Lower lobe of right lung (tissue), 2 donors: ENCODE results near the gene DOCK1. TPM values are rescaled to one million over a fixed set of nuclear protein-coding genes. Genes with fewer than 3 reads are reported as not detected.

Source experiments
- ATAC-seq, 2 donors: fragments of 200-7000 bp; cut with Tn5 transposase; one replicate each; pipeline ENCODE4 v1.9.1; 2020 to 2022; ENCODE audit warnings: mild to moderate bottlenecking in 2 of 2, moderate library complexity in 2 of 2
- DNase-seq: peaks from one replicate; pipeline ENCODE4 v3.0.0-alpha.2; 2020
- H3K27ac ChIP-seq: fragments of 200-600 bp; one replicate; pipeline ENCODE4 v1.8.0; 2022
- H3K27me3 ChIP-seq: fragments of 200-600 bp; one replicate; pipeline ENCODE4 v1.8.0; 2022; ENCODE audit warnings: low read depth
- H3K36me3 ChIP-seq: fragments of 200-600 bp; one replicate; pipeline ENCODE4 v1.8.0; 2022; ENCODE audit warnings: mild to moderate bottlenecking
- H3K4me1 ChIP-seq: fragments of 200-600 bp; one replicate; pipeline ENCODE4 v1.8.0; 2022
- H3K4me3 ChIP-seq: fragments of 200-600 bp; one replicate; pipeline ENCODE4 v1.8.0; 2022; ENCODE audit warnings: mild to moderate bottlenecking
- H3K9me3 ChIP-seq: fragments of 200-600 bp; one replicate; pipeline ENCODE4 v1.8.0; 2022
- intact Hi-C: fragments of 100-400 bp; cut with DNase I; formaldehyde crosslinking; loops from one replicate; pipeline ENCODE4 v1.11.0; 2022
- total RNA-seq: library from RNA; stranded (reverse); fragmentation: NEBNext Ultra II Directional; extraction: Animal tissue kit (Norgen Biotek cat#: 25700); gene quantifications from one replicate; pipeline ENCODE4 v1.2.1, GENCODE V29; 2021
- TF ChIP-seq, protein P1 (sequence below): fragments of 200-600 bp; IDR thresholded peaks from one replicate; pipeline ENCODE4 v1.8.0; 2022; ENCODE audit warnings: antibody characterized with exemption, mild to moderate bottlenecking
- donor health status: DM: no; HTN: yes; CAD: no; lungs with severe emphysema.

The DOCK1 gene
- total RNA-seq, 1 donor from 2014 or later = 44.8 TPM

GRCh38 chr10:126979311-126979710 lies 74.1 kb downstream of the DOCK1 start:
- H3K27ac ChIP-seq = no peak overlapping the region

GRCh38 chr10:126993208-126993607 lies 88.0 kb downstream of the DOCK1 start:
- H3K4me1 ChIP-seq = no peaks in the 10 kb centered on the region
- no peak overlapping the region for H3K27ac ChIP-seq
- ATAC-seq (no peak), DNase-seq (no peak)
- TF ChIP-seq, protein P1, sequence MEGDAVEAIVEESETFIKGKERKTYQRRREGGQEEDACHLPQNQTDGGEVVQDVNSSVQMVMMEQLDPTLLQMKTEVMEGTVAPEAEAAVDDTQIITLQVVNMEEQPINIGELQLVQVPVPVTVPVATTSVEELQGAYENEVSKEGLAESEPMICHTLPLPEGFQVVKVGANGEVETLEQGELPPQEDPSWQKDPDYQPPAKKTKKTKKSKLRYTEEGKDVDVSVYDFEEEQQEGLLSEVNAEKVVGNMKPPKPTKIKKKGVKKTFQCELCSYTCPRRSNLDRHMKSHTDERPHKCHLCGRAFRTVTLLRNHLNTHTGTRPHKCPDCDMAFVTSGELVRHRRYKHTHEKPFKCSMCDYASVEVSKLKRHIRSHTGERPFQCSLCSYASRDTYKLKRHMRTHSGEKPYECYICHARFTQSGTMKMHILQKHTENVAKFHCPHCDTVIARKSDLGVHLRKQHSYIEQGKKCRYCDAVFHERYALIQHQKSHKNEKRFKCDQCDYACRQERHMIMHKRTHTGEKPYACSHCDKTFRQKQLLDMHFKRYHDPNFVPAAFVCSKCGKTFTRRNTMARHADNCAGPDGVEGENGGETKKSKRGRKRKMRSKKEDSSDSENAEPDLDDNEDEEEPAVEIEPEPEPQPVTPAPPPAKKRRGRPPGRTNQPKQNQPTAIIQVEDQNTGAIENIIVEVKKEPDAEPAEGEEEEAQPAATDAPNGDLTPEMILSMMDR = no peak
- peaks cover 52% of the 10 kb centered on the region for H3K36me3 ChIP-seq
- H3K4me3 ChIP-seq = no peak overlapping the region
- intact Hi-C loops = no loop called here
- no peaks in the 10 kb centered on the region for H3K9me3 ChIP-seq
- H3K27me3 ChIP-seq = no peaks in the 10 kb centered on the region

More at GRCh38 chr10:126979311-126979710, 74.1 kb downstream of the DOCK1 start:
- TF ChIP-seq, protein P1 = no peak
- DNase-seq = no peak
- H3K4me1 ChIP-seq = no peaks in the 10 kb centered on the region
- intact Hi-C loops = no loop called here
- no peak overlapping the region for H3K4me3 ChIP-seq
- no peaks in the 10 kb centered on the region for H3K27me3 ChIP-seq
- ATAC-seq = no peak
- peaks cover 27% of the 10 kb centered on the region for H3K36me3 ChIP-seq
- H3K9me3 ChIP-seq = no peaks in the 10 kb centered on the region

GRCh38 chr10:126997801-126998590 lies 92.8 kb downstream of the DOCK1 start:
- intact Hi-C loops = no loop called here
- Histone ChIP-seq H3K27ac (no peak overlapping the region), H3K4me1 (no peaks in the 10 kb centered on the region), H3K9me3 (no peaks in the 10 kb centered on the region), H3K36me3 (peaks cover 64% of the 10 kb centered on the region), H3K27me3 (no peaks in the 10 kb centered on the region), H3K4me3 (no peak overlapping the region)
- no peak for ATAC-seq
- TF ChIP-seq, protein P1 = no peak
- no peak for DNase-seq

DNA sequence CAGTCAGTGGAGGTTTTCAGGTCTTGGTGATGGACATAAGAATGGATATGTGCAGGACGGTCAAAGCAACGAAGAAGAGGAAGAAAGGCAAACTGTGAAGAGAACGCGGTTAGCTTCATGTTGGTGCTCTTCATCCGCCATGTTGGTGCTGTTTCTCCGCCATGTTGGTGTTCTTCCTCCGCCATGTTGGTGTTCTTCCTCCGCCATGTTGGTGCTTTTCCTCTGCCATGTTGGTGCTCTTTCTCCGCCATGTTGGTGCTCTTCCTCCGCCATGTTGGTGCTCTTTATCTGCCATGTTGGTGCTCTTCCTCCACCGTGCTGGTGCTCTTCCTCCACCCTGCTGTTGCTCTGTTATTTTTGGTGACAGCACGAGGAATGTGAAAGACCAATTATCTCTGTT lies 95.4 kb downstream of the DOCK1 start:
- no peak overlapping the region for H3K4me3 ChIP-seq
- no peaks in the 10 kb centered on the region for H3K27me3 ChIP-seq
- H3K36me3 ChIP-seq = peaks cover 66% of the 10 kb centered on the region
- H3K9me3 ChIP-seq = no peaks in the 10 kb centered on the region
- intact Hi-C loops = no loop called here
- DNase-seq (no peak), ATAC-seq (no peak)
- no peaks in the 10 kb centered on the region for H3K4me1 ChIP-seq
- TF ChIP-seq, protein P1 = no peak
- no peak overlapping the region for H3K27ac ChIP-seq

DNA sequence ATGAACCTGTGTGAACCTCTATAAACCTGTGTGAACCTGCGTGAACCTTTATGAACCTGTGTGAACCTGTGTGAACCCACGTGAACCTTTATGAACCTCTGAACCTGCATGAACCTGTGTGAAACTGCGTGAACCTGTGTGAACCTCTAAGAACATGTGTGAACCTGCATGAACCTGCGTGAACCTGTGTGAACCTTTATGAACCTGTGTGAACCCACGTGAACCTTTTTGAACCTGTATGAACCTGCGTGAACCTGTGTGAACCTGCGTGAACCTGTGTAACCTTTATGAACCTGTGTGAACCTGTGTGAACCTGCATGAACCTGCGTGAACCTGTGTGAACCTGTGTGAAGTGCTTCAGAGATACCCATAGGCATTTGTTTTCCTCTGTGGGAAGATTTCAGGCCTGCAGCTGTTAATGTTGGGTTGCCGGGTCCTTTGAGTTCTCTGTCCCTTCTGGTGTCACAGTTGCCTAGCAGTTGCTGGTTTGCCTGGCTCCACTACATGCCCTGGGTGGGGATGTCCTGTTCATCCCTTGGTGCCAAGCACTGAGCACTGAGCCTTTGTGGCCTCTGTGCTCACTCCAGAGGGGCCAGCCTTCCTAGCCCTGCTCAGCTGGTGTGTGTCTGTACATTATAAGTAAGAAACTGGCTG lies 97.9 kb downstream of the DOCK1 start:
- Histone ChIP-seq H3K9me3 (no peaks in the 10 kb centered on the region), H3K36me3 (peaks cover 71% of the 10 kb centered on the region), H3K4me1 (no peaks in the 10 kb centered on the region), H3K27me3 (no peaks in the 10 kb centered on the region), H3K27ac (no peak overlapping the region), H3K4me3 (no peak overlapping the region)
- intact Hi-C loops = no loop called here
- no peak for DNase-seq
- ATAC-seq = no peak
- TF ChIP-seq, protein P1 = no peak
